Spleen (tissue), 11 donors: Measurements from ENCODE around the gene ZNF665. TPM values are rescaled to one million over a fixed set of nuclear protein-coding genes. Genes with fewer than 3 reads are reported as not detected.
"Not testable (repeated sequence)": the region's sequence is repeated elsewhere in the genome, so short reads cannot be mapped to it uniquely, and the experiment has no call there.

ENCODE experiments used
- DNase-seq: peaks from one replicate; pipeline ENCODE4 v3.0.0-alpha.2; 2020
- H3K27ac ChIP-seq, 8 donors: fragments of 200-600 bp; sonication (generic) in 7 of 8; 1 replicate in 4 of 8; 2 replicates in 4 of 8; pipeline versions ENCODE4 v1.5.0 to v1.8.0; 2016 to 2021; ENCODE audit warnings: inconsistent platforms in 4 of 8, mild to moderate bottlenecking in 4 of 8, moderate library complexity in 1 of 8
- H3K27me3 ChIP-seq, 7 donors: fragments of 200-600 bp; sonication (generic) in 6 of 7; replicated peaks in 1 of 7; 1 replicate in 4 of 7; 2 replicates in 3 of 7; pipeline versions ENCODE4 v1.5.0 to v1.8.0; 2016 to 2021; ENCODE audit warnings: inconsistent platforms in 3 of 7, mild to moderate bottlenecking in 1 of 7
- H3K36me3 ChIP-seq, 6 donors: fragments of 200-600 bp; sonication (generic) in 5 of 6; 1 replicate in 4 of 6; 2 replicates in 2 of 6; pipeline versions ENCODE4 v1.5.0 to v1.8.0; 2016 to 2021; ENCODE audit warnings: inconsistent platforms in 2 of 6
- H3K4me1 ChIP-seq, 6 donors: fragments of 200-600 bp; sonication (generic) in 5 of 6; 1 replicate in 3 of 6; 2 replicates in 3 of 6; pipeline versions ENCODE4 v1.5.0 to v1.8.0; 2016 to 2021; ENCODE audit warnings: inconsistent platforms in 3 of 6
- H3K4me3 ChIP-seq, 8 donors: fragments of 200-600 bp; sonication (generic) in 7 of 8; 1 replicate in 4 of 8; 2 replicates in 4 of 8; pipeline versions ENCODE4 v1.5.0 to v1.8.0; 2016 to 2021; ENCODE audit warnings: inconsistent platforms in 4 of 8, mild to moderate bottlenecking in 4 of 8, moderate library complexity in 2 of 8
- H3K9me3 ChIP-seq, 8 donors: fragments of 200-600 bp; sonication (generic) in 7 of 8; 1 replicate in 4 of 8; 2 replicates in 4 of 8; pipeline versions ENCODE4 v1.5.0 to v1.8.0; 2016 to 2021; ENCODE audit warnings: inconsistent platforms in 4 of 8
- CTCF ChIP-seq, 11 experiments: fragments of 200-600 bp in 7 of 11; fragments of 450-650 bp in 4 of 11; sonication (generic) in 4 of 11; IDR thresholded peaks in 8 of 11; conservative IDR thresholded peaks in 3 of 11; 1 replicate in 7 of 11; 2 replicates in 4 of 11; pipeline versions ENCODE4 v1.4.0 to v1.8.0; 2016 to 2021; ENCODE audit warnings: antibody characterized with exemption in 11 of 11, inconsistent platforms in 4 of 11, mild to moderate bottlenecking in 1 of 11
- POLR2A ChIP-seq, 3 donors: fragments of 450-650 bp; IDR thresholded peaks; one replicate each; pipeline ENCODE4 v1.5.1; 2017; ENCODE audit warnings: antibody characterized with exemption in 3 of 3, mild to moderate bottlenecking in 1 of 3
- POLR2AphosphoS5 ChIP-seq, 3 donors: sonication (generic); formaldehyde crosslinking; IDR thresholded peaks; one replicate each; pipeline ENCODE4 v1.5.1; 2017; ENCODE audit warnings: antibody characterized with exemption in 3 of 3
- WGBS, 5 donors: extraction: QIAGEN DNeasy Blood & Tissue Kit in 3 of 5; methylation state at CpG; one replicate each; pipeline versions ENCODE4 v1.1.5 to v1.1.7; 2013 to 2018; 5-methylcytosine and 5-hydroxymethylcytosine counted together
- intact Hi-C: fragments of 100-400 bp; cut with DNase I; formaldehyde crosslinking; loops from one replicate; pipeline ENCODE4 v1.15.0; 2023; ENCODE audit warnings: low total_unique reads
- polyA plus RNA-seq, 3 donors: library from polyadenylated mRNA; stranded (reverse); fragments of 200-250 nt; gene quantifications; one replicate each; pipeline ENCODE4 v1.2.1, GENCODE V29; 2013
- total RNA-seq, 7 donors: library from RNA; depleted of rRNA in 3 of 7; stranded (reverse); fragments of >200 nt in 3 of 7; fragmentation: NEBNext Ultra II Directional in 4 of 7; extraction: Animal tissue kit (Norgen Biotek cat#: 25700) in 4 of 7; gene quantifications; one replicate each; pipeline versions ENCODE4 v1.1.0 to v1.2.1, GENCODE V29; 2016 to 2021
- donor health status: healthy with polysubstance abuse.
- donor health status: DM: no; HTN: no; CAD: no; lungs with moderate emphysema.
- donor health status: DM: no; HTN: no; CAD: no.
- donor health status: Bipolar disorder and iron deficiency.
- donor health status: healthy.
- donor health status: DM: no; HTN: no; CAD: no.
- donor health status: DM: yes; HTN: yes; CAD: no.

The ZNF665 gene
- total and polyA plus RNA-seq, 10 donors: 1.9 to 7.3 (median 4.1) TPM

DNA sequence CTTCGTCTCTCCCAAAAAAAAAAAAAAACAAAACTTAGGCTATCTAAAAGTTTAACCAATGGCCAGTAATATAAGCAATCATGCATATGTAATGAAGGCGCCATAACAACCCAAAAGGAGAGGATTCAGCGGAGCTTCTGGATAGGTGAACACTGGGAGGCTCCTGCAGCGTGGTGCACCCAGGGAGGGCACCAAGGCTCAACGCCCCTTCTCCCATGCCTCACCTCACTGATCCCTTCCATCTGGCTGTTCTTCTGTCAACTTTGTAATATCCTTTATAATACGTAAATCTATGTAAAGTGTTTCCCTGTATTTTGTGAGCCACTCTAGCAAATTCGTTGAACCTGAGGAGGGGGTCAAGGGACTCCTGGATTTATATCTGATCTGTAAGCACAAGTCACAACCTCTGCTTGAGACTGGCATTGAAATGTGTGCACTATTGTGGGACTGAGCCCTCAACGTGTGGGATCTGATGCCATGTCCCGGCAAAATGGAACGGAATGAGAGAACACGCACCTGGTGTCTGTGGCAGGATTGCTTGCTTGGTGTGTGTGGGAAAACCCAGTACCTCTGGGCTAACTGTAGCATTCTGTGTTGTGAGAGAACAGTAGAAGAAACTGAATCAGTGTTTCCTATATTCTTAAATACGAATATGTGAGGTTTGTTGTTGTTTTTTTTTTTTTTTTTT lies 521 bp upstream of the ZNF665 start:
- H3K27me3 ChIP-seq: no peaks in the 10 kb centered on the region
- intact Hi-C loops: loop anchor here (10.0 kb wide), 1 partner anchor 171 kb away; the partner anchor contains the start of gene ZNF525
- peak overlapping the region; percentile 59 to 86 (median 60) for H3K4me3 ChIP-seq
- H3K4me1 ChIP-seq: peaks cover 4 to 48% (median 30%) of the 10 kb centered on the region in 6 donors
- H3K27ac ChIP-seq: peak overlapping the region; percentile 73 to 90 (median 86)
- TF ChIP-seq CTCF (IDR thresholded peaks at IDR 0.05 in 8 of 11, conservative IDR thresholded peaks at IDR 0.05 in 3 of 11) (peak in 1 of 11 experiments; percentile 16), POLR2A (IDR thresholded peaks at IDR 0.05) (no peak), POLR2AphosphoS5 (IDR thresholded peaks at IDR 0.05) (no peak)
- 57 to 63% (median 61%) methylated on average over 12 of the region's 12 CpGs for WGBS, 5 donors
- DNase-seq: no peak
- peaks cover 0 to 24% (median 5%) of the 10 kb centered on the region in 6 donors for H3K36me3 ChIP-seq
- peaks cover 0 to 46% (median 21%) of the 10 kb centered on the region in 8 donors for H3K9me3 ChIP-seq

GRCh38 chr19:53190253-53190652 lies 2.9 kb downstream of the ZNF665 start:
- peaks cover 0 to 25% (median 13%) of the 10 kb centered on the region in 6 donors for H3K4me1 ChIP-seq
- no peaks in the 10 kb centered on the region for H3K27me3 ChIP-seq
- no peak overlapping the region for H3K27ac ChIP-seq
- TF ChIP-seq CTCF (IDR thresholded peaks at IDR 0.05 in 8 of 11, conservative IDR thresholded peaks at IDR 0.05 in 3 of 11) (no peak), POLR2AphosphoS5 (IDR thresholded peaks at IDR 0.05) (no peak), POLR2A (IDR thresholded peaks at IDR 0.05) (no peak)
- 63 to 95% (median 93%) methylated on average over 3 of the region's 3 CpGs for WGBS, 5 donors
- DNase-seq: no peak
- peaks cover 0 to 26% (median 10%) of the 10 kb centered on the region in 8 donors for H3K9me3 ChIP-seq
- no peak overlapping the region for H3K4me3 ChIP-seq
- intact Hi-C loops: loop anchor here (10.0 kb wide), 1 partner anchor 175 kb away; the partner anchor contains the start of gene ZNF525
- H3K36me3 ChIP-seq: peaks cover 0 to 16% (median 5%) of the 10 kb centered on the region in 6 donors

- not testable (repeated sequence) for H3K27ac ChIP-seq, DNase-seq, H3K4me3 ChIP-seq, H3K27me3 ChIP-seq
- 75 to 90% (median 82%) methylated on average over 11 to 12 of the region's 16 CpGs for WGBS, 5 donors
- intact Hi-C loops: loop anchor here (10.0 kb wide), 1 partner anchor 175 kb away; the partner anchor contains the start of gene ZNF525
- H3K36me3 ChIP-seq: peaks cover 0 to 16% (median 5%) of the 10 kb centered on the region in 6 donors
- peaks cover 0 to 27% (median 11%) of the 10 kb centered on the region in 8 donors for H3K9me3 ChIP-seq
- peaks cover 0 to 22% (median 13%) of the 10 kb centered on the region in 6 donors for H3K4me1 ChIP-seq
These were observed 3.4 kb downstream of the ZNF665 start for GRCh38 chr19:53189691-53190198.

- H3K4me1 ChIP-seq, H3K27ac ChIP-seq, H3K27me3 ChIP-seq, intact Hi-C loops, DNase-seq, H3K4me3 ChIP-seq: not testable (repeated sequence)
- WGBS, 5 donors: 70 to 87% (median 81%) methylated on average over 7 to 17 of the region's 19 CpGs
- peak in 1 of 11 experiments; percentile 18 for TF ChIP-seq CTCF (IDR thresholded peaks at IDR 0.05 in 8 of 11, conservative IDR thresholded peaks at IDR 0.05 in 3 of 11)
- Histone ChIP-seq H3K36me3 (peaks cover 0 to 40% (median 9%) of the 10 kb centered on the region in 6 donors), H3K9me3 (peaks cover 0 to 50% (median 31%) of the 10 kb centered on the region in 8 donors)
These were observed 7.8 kb downstream of the ZNF665 start for GRCh38 chr19:53185155-53185882.
